Stimulated activated CD8-positive, alpha-beta memory T cell treated with anti-CD3 and anti-CD28 coated beads, Interleukin-4, amount 100 ng/mL, for 48 hours (primary cell): ENCODE measurements around the gene PDZD2.
"Not testable (repeated sequence)": the region's sequence is repeated elsewhere in the genome, so short reads cannot be mapped to it uniquely, and the experiment has no call there.

Experiments
- DNase-seq: peaks from one replicate; pipeline ENCODE4 v3.0.0-alpha.2; 2020

Gene PDZD2

GRCh38 chr5:31698673-31699072 is 59.7 kb downstream of the PDZD2 start:
- DNase-seq, result no peak

GRCh38 chr5:31701642-31702299 is 62.8 kb downstream of the PDZD2 start:
- DNase-seq, result no peak

- no peak for DNase-seq
These were observed 63.8 kb downstream of the PDZD2 start for GRCh38 chr5:31702712-31703111.

- DNase-seq, result no peak
These were observed 64.8 kb downstream of the PDZD2 start for GRCh38 chr5:31703757-31704156.

- DNase-seq, result no peak
These were observed 67.3 kb downstream of the PDZD2 start for GRCh38 chr5:31706186-31706585.

- no peak for DNase-seq
These were observed 68.4 kb downstream of the PDZD2 start for GRCh38 chr5:31707329-31707728.

- DNase-seq, result no peak
These were observed 69.2 kb downstream of the PDZD2 start for GRCh38 chr5:31708089-31708488.

GRCh38 chr5:31711363-31711762 is 72.4 kb downstream of the PDZD2 start:
- no peak for DNase-seq

GRCh38 chr5:31711935-31712592 is 73.1 kb downstream of the PDZD2 start:
- DNase-seq, result no peak

GRCh38 chr5:31717561-31717960 is 78.6 kb downstream of the PDZD2 start:
- no peak for DNase-seq

GRCh38 chr5:31720004-31720403 is 81.1 kb downstream of the PDZD2 start:
- DNase-seq, result no peak

GRCh38 chr5:31720811-31721345 is 81.9 kb downstream of the PDZD2 start:
- no peak for DNase-seq

- DNase-seq, result no peak
These were observed 83.2 kb downstream of the PDZD2 start for GRCh38 chr5:31722111-31722510.

- DNase-seq, result no peak
These were observed 87.1 kb downstream of the PDZD2 start for GRCh38 chr5:31725996-31726395.

- no peak for DNase-seq
These were observed 88.0 kb downstream of the PDZD2 start for GRCh38 chr5:31726952-31727351.

- no peak for DNase-seq
These were observed 89.1 kb downstream of the PDZD2 start for GRCh38 chr5:31728039-31728438.

- DNase-seq, result not testable (repeated sequence)
These were observed 89.9 kb downstream of the PDZD2 start for GRCh38 chr5:31728806-31729205.

- no peak for DNase-seq
These were observed 91.2 kb downstream of the PDZD2 start for GRCh38 chr5:31730139-31730538.

- DNase-seq, result no peak
These were observed 92.1 kb downstream of the PDZD2 start for GRCh38 chr5:31731016-31731415.

- no peak for DNase-seq
These were observed 92.9 kb downstream of the PDZD2 start for GRCh38 chr5:31731710-31732301.

GRCh38 chr5:31732821-31733220 is 93.9 kb downstream of the PDZD2 start:
- not testable (repeated sequence) for DNase-seq

GRCh38 chr5:31733371-31733770 is 94.4 kb downstream of the PDZD2 start:
- no peak for DNase-seq

GRCh38 chr5:31736127-31736526 is 97.2 kb downstream of the PDZD2 start:
- no peak for DNase-seq

- DNase-seq, result no peak
These were observed 99.3 kb downstream of the PDZD2 start for GRCh38 chr5:31738199-31738598.
